ENCODE data around the gene STARD3NL.

GRCh38 chr7:38280000-38280399 lies 102.0 kb downstream of the STARD3NL start:
- no peak for TF ChIP-seq CTCF (IDR thresholded peaks at IDR 0.05)
- no peak for TF ChIP-seq POLR2A (IDR thresholded peaks at IDR 0.05; ENCODE audit: low read depth)
- TF ChIP-seq POLR2AphosphoS5 (IDR thresholded peaks at IDR 0.05): no peak
- no peak for TF ChIP-seq EP300 (IDR thresholded peaks at IDR 0.05)
